Heart left ventricle (tissue), 13 donors: ENCODE results near the gene KIAA1217.

Experiments
- POLR2A ChIP-seq, 2 donors: fragments of 450-650 bp; IDR thresholded peaks; one replicate each; pipeline ENCODE4 v1.6.1; 2017; ENCODE audit warnings: antibody characterized with exemption in 2 of 2, mild to moderate bottlenecking in 2 of 2, moderate library complexity in 2 of 2
- TF ChIP-seq, protein P1 (sequence below), 12 donors: fragments of 200-600 bp; sonication (generic) in 4 of 12; IDR thresholded peaks; one replicate each; pipeline versions ENCODE4 v1.5.0 to v1.8.0; 2018 to 2022; ENCODE audit warnings: antibody characterized with exemption in 12 of 12, mild to moderate bottlenecking in 5 of 12
- donor health status: ischemic (EF 13 %, LVEDD 7.1; RV severe dilation, severe dysfunction).
- donor health status: DM: no; HTN: yes; CAD: no.
- donor health status: DM: no; HTN: no; CAD: no.
- donor health status: ischemic (EF 25% LVEDD 6.9; RV normal size, moderate dysfunction).
- donor health status: ischemic (EF 25% LVEDD 5.7; RV mildly dilated, moderate dysfunction).
- donor health status: ischemic (EF 35%, LVEDD 5.7; RV mildly dilated, moderate dysfunction).
- donor health status: nonischemic (EF 11% LVEDD 7.7; RV severe dilation, severe dysfunction).
- donor health status: DM: yes; HTN: yes; CAD: no.
- donor health status: PGD.
- donor health status: ischemic (EF 29% LVEDD 5.4; RV normal size, mild dysfunction).
- donor health status: nonischemic (EF 23%, LVEDD 6.1; RV moderate dilation, normal function).

DNA sequence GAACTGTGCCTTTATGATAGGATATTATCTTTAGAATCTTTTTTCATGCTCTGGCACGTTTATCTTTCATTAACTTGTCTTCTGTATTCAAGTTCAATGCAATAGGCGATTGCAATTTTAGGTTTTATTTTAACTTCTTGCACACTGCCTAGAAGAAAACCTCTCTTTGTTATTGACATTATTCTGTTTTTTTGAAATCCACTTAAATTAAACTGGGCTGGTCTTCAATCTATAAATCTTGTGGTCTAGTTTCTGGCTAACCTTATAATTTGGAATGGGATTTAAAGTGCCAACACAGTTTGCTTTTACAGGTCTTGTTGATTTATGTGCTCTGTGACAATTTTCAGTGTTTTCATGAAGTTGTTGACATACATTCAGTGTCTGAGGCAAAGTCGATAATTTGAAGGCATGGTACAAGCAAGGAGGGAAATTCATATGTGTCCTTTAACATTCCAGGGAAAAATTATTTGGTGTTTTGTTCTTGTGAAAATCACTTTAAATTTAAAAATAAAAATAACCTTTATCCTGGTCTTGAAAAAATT, 240.9 kb downstream of the KIAA1217 start:
- TF ChIP-seq, protein P1, sequence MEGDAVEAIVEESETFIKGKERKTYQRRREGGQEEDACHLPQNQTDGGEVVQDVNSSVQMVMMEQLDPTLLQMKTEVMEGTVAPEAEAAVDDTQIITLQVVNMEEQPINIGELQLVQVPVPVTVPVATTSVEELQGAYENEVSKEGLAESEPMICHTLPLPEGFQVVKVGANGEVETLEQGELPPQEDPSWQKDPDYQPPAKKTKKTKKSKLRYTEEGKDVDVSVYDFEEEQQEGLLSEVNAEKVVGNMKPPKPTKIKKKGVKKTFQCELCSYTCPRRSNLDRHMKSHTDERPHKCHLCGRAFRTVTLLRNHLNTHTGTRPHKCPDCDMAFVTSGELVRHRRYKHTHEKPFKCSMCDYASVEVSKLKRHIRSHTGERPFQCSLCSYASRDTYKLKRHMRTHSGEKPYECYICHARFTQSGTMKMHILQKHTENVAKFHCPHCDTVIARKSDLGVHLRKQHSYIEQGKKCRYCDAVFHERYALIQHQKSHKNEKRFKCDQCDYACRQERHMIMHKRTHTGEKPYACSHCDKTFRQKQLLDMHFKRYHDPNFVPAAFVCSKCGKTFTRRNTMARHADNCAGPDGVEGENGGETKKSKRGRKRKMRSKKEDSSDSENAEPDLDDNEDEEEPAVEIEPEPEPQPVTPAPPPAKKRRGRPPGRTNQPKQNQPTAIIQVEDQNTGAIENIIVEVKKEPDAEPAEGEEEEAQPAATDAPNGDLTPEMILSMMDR (IDR thresholded peaks at IDR 0.05), result no peak
- no peak for TF ChIP-seq POLR2A (IDR thresholded peaks at IDR 0.05)
